ENCODE measurements around the gene MANSC4. TPM values are rescaled to one million over a fixed set of nuclear protein-coding genes. Genes with fewer than 3 reads are reported as not detected.

Gene MANSC4
- total RNA-seq, 1 donor from 2014 or later: not detected

GRCh38 chr12:27771481-27772327, 8.3 kb downstream of the MANSC4 start:
- DNase-seq (no peak), ATAC-seq (no peak)
- no peak for TF ChIP-seq CTCF (IDR thresholded peaks at IDR 0.05)
- no peaks in the 10 kb centered on the region for H3K36me3 ChIP-seq
- H3K9me3 ChIP-seq: no peaks in the 10 kb centered on the region
- intact Hi-C loops (cut with DNase I): no loop called here
- H3K27me3 ChIP-seq (ENCODE audit: low read depth): no peaks in the 10 kb centered on the region
- no peaks in the 10 kb centered on the region for H3K4me1 ChIP-seq
- H3K4me3 ChIP-seq: no peak overlapping the region
- no peak overlapping the region for H3K27ac ChIP-seq

- Histone ChIP-seq H3K4me1 (no peaks in the 10 kb centered on the region), H3K9me3 (no peaks in the 10 kb centered on the region), H3K27ac (no peak overlapping the region), H3K4me3 (no peak overlapping the region), H3K27me3 (ENCODE audit: low read depth) (no peaks in the 10 kb centered on the region), H3K36me3 (no peaks in the 10 kb centered on the region)
- ATAC-seq (no peak), DNase-seq (no peak)
- TF ChIP-seq CTCF (IDR thresholded peaks at IDR 0.05): no peak
- intact Hi-C loops (cut with DNase I): no loop called here
These were observed 10.8 kb downstream of the MANSC4 start for GRCh38 chr12:27769142-27769673.

GRCh38 chr12:27766587-27766986, 13.4 kb downstream of the MANSC4 start:
- DNase-seq: no peak
- intact Hi-C loops (cut with DNase I): no loop called here
- ATAC-seq: no peak
- no peak for TF ChIP-seq CTCF (IDR thresholded peaks at IDR 0.05)
- Histone ChIP-seq H3K4me1 (no peaks in the 10 kb centered on the region), H3K27ac (no peak overlapping the region), H3K4me3 (no peak overlapping the region), H3K27me3 (ENCODE audit: low read depth) (no peaks in the 10 kb centered on the region), H3K36me3 (no peaks in the 10 kb centered on the region), H3K9me3 (no peaks in the 10 kb centered on the region)

GRCh38 chr12:27762757-27763156, 17.3 kb downstream of the MANSC4 start:
- Histone ChIP-seq H3K27me3 (ENCODE audit: low read depth) (no peaks in the 10 kb centered on the region), H3K9me3 (no peaks in the 10 kb centered on the region), H3K27ac (no peak overlapping the region), H3K4me3 (no peak overlapping the region), H3K4me1 (no peaks in the 10 kb centered on the region), H3K36me3 (no peaks in the 10 kb centered on the region)
- ATAC-seq (no peak), DNase-seq (no peak)
- intact Hi-C loops (cut with DNase I): no loop called here
- TF ChIP-seq CTCF (IDR thresholded peaks at IDR 0.05): no peak

- Histone ChIP-seq H3K27ac (no peak overlapping the region), H3K27me3 (ENCODE audit: low read depth) (no peaks in the 10 kb centered on the region), H3K36me3 (peaks cover 23% of the 10 kb centered on the region), H3K4me1 (no peaks in the 10 kb centered on the region), H3K9me3 (no peaks in the 10 kb centered on the region), H3K4me3 (no peak overlapping the region)
- DNase-seq (no peak), ATAC-seq (no peak)
- intact Hi-C loops (cut with DNase I): no loop called here
- TF ChIP-seq CTCF (IDR thresholded peaks at IDR 0.05): no peak
These were observed 23.3 kb downstream of the MANSC4 start for GRCh38 chr12:27756670-27757195.
